Esophagus muscularis mucosa (tissue), 4 donors: ENCODE measurements around the gene TUBB8.
"Not testable (repeated sequence)": the region's sequence is repeated elsewhere in the genome, so short reads cannot be mapped to it uniquely, and the experiment has no call there.

Experiments
- CTCF ChIP-seq, 3 experiments: fragments of 200-600 bp in 2 of 3; fragments of 450-650 bp in 1 of 3; sonication (generic) in 2 of 3; IDR thresholded peaks; one replicate each; pipeline ENCODE4 v1.5.1; 2017 to 2019; ENCODE audit warnings: antibody characterized with exemption in 3 of 3, mild to moderate bottlenecking in 2 of 3, moderate library complexity in 1 of 3
- EP300 ChIP-seq: sonication (generic); formaldehyde crosslinking; IDR thresholded peaks from one replicate; pipeline ENCODE4 v1.6.1; 2017; ENCODE audit warnings: antibody characterized with exemption
- POLR2A ChIP-seq: fragments of 450-650 bp; IDR thresholded peaks from one replicate; pipeline ENCODE4 v1.6.1; 2017; ENCODE audit warnings: antibody characterized with exemption, moderate library complexity, mild to moderate bottlenecking, low read depth
- POLR2AphosphoS5 ChIP-seq, 2 donors: sonication (generic); formaldehyde crosslinking; IDR thresholded peaks; one replicate each; pipeline ENCODE4 v1.6.1; 2017; ENCODE audit warnings: antibody characterized with exemption in 2 of 2

DNA sequence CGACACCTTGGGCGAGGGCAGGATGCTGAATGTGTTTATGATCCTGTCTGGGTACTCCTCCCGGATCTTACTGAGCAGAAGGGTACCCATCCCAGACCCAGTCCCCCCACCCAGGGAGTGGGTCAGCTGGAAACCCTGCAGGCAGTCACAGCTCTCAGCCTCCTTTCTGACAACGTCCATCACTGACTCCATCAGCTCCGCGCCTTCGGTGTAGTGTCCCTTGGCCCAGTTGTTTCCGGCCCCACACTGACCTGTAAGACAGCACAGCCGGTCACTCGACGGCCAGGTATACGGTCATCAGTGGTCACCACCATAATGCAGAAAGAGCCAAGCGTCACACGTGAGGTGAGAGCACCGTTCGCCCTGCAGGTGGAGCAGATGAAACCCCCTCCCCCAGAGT lies 1.2 kb downstream of the TUBB8 start:
- not testable (repeated sequence) for TF ChIP-seq EP300; CTCF (IDR thresholded peaks at IDR 0.05); POLR2A; POLR2AphosphoS5 (IDR thresholded peaks at IDR 0.05)
